Fibroblast of skin of left biceps (primary cell): ENCODE results near the gene MCM6.
A peak's percentile ranks its signal among the peaks of the same experiment; 100 is the strongest.

Source experiments
- DNase-seq, 2 experiments: peaks; one replicate each; pipeline ENCODE4 v3.0.0-alpha.2; 2013; ENCODE audit warnings: low read depth in 2 of 2

Gene MCM6

DNA sequence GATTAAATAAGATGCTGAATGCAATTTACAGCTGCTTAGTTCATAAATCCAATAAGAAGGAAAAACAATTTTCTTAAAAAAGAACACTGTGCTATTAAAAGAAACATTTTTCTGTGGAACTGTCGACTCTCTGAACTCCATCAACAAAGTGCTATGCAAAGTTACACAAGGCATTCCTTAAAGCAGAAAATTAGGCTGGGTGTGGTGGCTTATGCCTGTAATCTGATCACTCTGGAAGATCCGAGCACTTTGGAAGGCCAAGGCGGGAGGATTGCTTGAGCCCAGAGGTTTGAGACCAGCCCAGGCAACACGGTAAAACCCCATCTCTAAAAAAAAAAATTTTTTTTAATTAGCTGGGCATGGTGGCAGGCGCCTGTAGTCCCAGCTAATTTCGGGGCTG is 13.0 kb downstream of the MCM6 start:
- no peak for DNase-seq

DNA sequence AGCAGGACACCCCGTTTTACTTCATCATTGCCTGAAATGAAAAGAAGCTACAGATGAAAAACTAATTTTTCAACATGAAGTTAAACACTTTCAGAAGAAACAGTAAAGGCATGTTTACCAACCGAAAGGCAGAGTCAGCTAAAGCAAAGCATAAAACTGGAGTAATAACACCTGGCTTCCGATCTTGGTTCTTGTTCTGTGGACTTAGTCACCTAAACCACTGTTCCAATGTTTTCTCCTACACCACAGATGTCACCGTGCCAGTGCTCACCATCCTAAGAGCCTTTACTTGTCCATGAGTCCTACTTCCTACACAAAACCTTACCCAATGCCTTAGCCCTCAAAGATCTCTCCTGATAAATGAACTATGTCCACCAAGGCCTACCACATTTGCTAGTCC is 13.5 kb downstream of the MCM6 start:
- DNase-seq = no peak

DNA sequence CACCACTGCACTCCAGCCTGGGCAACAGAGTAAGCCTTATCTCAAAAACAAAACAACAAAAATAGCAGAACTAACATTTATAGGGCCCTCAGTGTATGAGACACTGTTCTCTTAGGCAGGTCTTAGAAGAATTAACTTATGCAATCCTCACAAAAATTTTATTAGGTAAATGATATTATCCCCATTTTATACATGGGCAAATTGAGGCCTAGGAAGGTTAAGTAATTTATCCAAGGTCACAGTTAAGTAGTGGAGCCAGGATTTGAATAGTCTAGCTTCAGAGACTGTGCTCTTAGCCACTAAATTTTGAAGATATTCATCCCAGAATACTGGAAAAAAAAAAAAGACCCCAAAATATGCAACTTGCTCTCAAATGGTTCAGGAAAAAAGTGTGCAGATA is 22.8 kb downstream of the MCM6 start:
- DNase-seq = no peak

DNA sequence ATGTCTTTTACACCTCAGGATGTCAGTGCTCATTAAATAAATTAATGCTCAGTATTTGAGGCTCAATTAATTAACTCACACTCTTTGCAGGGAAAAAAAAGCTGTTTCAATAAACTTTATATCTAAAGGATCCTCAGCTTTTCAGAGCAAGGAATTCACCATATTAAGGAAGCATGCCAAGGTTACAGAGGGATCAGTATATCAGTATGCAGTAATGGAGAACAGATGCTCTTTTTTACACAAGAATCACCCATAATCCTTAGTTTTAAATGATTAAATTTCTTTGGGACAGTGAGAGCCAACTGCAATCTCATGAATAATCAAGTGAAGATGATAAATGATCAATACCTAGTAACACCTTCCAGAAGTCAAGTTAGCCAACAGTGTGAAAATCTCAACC is 24.4 kb downstream of the MCM6 start:
- DNase-seq = peak in 1 of 2 experiments; percentile 19

DNA sequence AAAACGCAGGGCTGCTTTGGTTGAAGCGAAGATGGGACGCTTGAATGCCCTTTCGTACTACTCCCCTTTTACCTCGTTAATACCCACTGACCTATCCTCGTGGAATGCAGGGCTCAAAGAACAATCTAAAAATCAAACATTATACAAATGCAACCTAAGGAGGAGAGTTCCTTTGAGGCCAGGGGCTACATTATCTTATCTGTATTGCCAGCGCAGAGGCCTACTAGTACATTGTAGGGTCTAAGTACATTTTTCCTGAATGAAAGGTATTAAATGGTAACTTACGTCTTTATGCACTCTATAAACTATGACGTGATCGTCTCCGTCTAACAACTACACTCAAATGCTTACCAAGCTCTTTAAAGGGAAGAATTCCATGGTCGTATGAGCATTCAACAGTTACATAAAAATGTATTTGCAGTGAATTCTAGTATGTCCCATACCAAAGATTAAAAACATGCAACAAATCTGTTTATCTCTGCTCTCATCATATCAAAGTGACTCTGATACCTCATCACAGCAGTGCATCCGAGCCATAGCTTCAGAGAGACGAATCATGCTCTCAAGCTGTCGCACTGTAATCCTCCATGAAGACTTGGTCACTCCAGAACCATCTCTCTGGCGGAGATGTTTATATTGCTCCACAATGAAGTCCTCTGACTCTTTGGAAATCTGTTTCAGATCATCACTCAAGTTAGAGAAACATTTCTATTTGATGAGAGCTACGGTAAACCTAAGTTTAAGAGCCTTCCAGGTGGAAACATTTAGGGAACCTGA is 25.2 kb downstream of the MCM6 start:
- DNase-seq = no peak

DNA sequence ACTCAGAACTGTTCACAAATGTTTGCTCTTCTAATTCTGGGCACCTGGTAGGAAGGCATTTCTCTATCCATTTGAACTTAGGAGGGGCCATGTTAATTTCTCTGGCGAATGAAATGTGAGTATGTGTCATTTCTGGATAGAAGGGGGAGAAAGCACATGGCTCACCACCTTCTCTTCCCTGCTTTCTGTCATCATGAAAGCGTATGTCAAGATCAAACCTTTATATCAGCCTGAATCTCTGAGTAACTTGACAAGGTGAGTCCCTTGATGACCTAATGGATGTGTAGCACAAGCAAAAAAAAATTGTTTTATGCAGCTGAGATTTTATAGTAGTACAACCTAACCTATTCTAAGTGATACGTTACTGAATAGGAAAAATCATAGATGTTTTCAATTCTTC is 27.2 kb downstream of the MCM6 start:
- no peak for DNase-seq

DNA sequence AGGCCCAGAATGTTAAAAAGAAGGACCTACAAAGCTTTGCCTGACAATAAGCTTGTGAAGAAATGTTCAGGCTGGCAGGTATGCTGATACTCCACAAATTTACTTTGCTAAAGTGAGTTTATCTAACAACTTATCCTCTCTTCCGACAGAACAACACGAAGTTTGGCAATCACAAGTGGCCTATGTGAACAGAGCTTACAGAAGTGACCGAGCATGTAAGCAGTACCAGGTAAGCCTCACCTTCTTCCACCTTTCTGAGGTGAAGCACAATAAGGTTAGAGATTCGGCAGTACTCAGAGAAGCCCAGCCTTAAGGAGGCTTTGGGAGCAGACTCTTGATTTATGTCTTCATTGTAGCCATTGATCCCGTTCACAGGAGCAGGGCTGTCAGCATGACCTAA is 30.2 kb downstream of the MCM6 start:
- no peak for DNase-seq

DNA sequence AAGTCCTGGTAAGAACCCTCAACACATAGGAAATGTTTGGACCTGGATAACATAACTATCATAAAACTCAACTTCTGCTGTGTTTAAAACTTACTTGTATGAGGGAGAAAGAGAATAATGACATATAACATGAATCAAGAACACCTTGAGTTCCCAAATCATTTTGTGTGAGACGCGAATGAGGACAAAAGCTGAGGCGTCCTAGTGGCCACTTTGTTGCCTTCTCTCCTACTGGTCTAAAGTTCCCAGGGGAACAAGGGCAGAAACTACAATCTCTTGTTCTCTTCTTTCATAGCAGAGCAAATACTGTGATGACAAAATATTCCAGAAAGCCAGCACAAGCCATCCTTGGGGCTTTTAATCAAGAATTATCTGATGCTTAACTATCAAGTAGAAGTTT is 31.0 kb downstream of the MCM6 start:
- DNase-seq = no peak

DNA sequence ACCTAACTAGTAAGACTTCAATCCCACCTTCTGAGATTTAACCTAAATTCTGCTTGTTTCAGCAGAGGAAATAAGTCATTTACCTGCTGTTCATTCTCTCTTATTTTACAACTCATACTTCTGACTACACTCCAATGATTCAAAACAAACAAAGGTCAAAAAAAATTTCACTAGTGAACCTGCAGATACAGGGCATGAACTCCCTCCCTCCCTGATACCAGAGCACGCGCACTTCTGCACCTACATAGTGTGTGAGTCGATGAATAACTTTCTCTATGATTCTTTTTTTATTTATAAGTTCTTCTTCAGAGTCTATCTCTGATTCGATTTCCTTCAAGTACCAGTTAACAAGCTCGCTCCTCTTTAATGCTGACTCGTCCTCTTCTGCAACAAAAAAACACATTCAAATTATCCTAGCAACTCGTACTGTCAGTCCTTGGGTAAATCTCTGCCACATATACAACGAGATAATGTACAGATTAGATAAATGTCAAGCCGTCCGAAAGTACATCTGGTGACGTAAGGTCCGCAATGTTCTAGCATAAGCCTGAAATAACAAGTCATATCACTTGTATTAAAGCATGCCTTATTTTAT is 31.8 kb downstream of the MCM6 start:
- DNase-seq = no peak

DNA sequence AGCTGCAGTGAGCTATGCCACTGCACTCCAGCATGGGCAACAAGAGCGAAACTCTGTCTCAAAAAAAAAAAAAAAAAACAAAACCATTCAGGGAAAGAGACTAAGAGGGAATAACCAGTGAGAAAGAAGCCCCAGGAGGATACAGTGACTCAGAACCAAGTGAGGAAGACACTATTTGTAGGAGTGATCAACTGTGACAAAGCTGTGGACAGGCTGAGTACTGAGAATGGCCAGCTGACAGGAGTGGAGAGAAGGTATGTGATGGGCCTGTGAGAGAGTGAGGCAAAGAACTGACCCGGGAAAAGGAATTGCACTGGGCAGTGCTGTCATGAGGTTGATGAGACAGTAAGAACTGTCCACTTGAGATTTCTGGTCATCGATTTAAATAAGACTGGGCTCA is 32.6 kb downstream of the MCM6 start:
- no peak for DNase-seq

DNA sequence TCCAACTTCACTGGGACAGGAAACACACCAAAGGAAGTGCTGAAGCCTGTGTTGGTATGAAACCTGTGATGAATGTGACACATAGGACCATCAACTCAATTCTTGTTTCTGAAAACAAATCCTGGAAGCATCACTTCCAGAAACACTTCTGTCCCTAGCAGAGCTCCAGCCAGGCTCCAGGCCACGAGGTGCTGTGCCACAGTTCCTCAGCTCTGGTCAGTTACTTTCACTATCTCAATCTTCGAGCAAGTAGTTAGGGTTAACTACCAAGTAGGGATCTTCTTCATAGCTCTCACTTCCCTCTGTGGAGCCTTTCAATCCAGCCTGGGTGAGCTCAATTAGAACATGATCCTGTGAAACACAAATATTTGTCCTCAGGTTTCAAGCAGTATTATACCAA is 35.6 kb downstream of the MCM6 start:
- no peak for DNase-seq

DNA sequence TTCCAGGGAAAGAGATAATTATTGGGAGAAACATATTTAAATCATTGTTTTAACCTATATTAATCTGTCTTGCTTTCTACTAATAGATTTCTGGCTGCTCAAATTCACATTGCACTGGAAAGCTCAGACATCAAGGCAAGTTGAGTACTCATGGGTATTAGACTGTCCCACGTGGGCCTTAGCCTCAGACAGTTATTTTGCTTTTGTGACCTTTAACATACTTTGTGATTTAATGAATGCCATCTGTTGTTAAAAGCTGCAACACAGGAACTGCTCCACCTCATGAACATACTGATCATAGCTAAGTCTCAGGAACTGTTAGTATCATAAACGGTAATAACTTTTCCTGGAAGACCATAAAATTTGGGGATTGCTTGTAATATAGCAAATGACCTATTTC is 36.5 kb downstream of the MCM6 start:
- peak; percentile 81 to 83 for DNase-seq

DNA sequence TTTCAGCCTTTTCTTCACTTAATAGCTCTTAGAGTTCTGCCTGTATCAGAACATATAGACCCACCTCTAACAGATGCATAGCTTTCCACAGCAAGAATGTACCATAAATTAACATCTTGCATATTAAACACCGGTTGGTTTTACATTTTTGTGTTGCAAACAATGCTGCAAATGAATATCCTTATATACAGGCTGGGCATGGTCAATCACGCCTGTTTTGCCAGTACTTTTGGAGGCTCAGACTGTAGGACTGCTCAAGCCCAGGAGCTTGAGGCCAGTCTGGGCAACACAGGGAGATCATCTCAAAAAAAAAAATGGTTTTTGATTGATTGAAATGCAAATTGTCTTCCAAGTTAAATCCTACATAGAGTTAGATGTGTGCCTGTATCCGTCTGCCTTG is 37.7 kb downstream of the MCM6 start:
- no peak for DNase-seq

DNA sequence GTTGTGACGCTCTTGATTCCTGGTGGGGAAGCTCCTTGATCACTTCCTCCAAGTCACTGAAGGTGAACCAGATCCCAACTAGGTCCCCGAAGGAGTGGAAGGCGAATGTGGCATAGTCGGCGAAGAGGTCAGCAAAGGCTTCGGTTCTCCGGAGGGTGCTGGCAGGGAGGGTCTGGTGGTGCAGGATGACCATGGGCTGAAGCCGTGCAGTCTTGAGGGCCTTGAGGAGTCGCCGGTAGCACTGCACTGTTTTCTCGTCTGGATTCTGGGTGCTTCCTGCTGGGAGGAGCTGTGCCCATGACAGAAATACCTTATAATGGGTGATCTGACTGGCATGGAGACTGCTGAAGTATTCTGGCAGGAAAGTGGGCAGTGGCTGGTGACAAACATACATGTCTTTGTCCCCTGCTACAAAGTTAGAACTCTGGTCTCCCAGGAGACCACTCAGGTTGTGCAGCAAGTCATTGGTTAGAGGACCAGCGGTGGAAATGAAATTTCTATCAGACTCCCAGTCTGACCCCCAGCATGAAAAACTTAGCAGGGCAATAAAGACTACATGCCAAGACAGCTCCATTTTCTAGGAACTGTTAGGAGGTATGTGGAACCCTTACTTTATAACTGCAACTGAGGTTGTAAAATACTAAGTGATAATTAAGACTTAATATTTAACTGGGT is 39.5 kb downstream of the MCM6 start, which contains the start of gene LCT:
Gene LCT, minus strand, starts transcription at position 589 of the 675 bp plus-strand sequence. Its CDS starts 15 bp downstream, at position 574.
- DNase-seq = no peak

DNA sequence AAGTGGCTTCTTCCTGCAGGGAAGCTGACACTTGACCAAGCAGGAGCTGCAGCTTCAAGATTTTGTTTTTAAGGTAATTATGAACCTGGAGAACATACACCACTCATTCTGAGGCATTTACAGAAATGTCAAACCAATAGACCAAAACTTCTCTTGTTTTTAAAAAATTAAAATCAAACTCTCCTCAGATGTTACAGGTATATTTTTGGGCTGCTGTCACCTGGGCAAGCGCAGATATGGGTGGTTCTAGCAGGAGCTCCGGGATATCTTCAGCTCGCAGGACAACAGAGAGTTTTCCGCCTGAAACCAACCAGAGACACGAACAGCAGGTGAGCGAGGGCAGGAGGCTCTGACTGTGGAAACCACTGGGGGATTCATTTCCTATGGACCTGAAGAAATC is 43.4 kb downstream of the MCM6 start:
- DNase-seq = no peak

DNA sequence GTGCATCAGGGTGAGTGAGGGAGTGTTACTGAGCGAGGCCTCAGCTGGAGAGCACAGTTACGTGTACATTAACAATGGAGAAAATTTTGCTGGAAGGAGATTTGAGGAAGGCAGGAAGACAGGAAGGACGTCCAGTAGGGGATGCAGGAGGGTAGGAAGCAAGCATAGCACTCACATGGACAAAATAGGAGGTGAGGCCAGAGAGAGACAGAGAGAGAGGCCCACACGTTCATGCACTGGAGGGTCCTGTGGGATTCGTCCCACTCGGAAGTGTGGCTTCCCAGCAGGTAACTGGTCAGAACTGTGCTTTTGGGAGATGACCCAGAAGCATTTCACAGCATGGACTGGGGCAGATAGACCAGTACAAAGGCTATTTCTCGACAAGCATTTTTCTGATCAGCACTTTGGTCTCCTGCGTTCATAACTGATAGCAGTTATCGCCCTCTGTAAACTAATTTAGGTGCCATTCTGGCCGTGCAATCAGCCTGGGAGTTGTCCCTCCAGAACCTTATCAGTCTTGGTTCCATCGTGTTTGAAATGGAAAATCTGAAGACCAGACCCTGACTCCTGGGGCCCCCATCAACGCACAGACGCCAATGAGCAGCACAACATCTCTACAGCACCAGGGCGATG is 44.9 kb downstream of the MCM6 start:
- DNase-seq = no peak

DNA sequence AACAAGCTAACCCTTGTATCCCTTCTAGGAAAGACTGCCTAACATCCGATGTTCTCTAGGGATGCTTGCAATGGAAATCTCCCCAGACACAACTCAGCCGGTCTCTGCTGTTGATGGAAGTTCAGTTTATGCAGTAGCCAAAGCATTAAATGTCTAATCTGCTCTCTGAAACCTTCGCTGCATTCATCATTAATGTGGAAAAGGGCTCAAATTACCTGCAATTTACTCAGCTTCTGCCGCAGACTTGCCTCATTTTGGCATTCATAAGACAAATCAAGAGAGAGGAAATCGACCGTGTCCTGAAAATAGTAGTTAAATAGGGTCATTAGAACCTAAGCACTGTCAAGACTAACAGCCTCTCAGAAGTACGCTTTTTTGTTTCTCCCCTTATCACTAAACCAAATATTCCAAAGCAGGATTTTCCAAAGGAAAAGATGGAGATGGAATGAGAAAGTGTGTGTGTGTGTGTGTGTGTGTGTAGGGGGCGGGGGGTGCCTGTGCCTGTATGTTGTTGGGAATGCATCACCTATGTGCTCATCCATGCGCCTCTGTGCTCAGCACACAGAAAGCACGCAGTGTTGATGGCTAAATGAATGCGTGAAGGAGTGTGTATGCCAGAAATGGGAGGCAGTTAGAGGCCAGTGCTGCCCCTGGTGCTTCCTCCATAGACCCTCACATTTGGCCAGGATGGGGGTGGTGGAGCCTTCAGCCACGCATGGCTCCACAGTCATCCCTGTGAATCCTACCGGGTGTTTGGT is 46.7 kb downstream of the MCM6 start:
- no peak for DNase-seq

DNA sequence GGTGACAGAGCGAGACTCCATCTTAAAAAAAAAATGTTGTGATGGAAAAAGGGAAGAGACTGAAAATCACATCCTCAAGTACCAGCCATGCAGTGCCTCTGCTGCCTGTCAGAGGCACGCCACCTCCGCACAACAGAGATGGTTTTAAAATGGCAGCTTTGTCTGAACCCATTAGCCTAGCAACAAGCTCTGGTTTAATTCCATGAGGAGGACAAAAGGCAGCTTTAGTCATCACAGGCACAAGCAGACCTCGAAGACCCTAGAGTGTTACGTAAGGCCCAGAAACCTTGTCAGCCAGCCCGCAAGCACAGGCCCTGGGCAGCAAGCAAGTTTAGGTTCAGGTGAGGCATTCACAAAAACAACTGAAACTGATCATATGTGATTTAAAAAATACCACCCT is 49.7 kb downstream of the MCM6 start:
- no peak for DNase-seq

DNA sequence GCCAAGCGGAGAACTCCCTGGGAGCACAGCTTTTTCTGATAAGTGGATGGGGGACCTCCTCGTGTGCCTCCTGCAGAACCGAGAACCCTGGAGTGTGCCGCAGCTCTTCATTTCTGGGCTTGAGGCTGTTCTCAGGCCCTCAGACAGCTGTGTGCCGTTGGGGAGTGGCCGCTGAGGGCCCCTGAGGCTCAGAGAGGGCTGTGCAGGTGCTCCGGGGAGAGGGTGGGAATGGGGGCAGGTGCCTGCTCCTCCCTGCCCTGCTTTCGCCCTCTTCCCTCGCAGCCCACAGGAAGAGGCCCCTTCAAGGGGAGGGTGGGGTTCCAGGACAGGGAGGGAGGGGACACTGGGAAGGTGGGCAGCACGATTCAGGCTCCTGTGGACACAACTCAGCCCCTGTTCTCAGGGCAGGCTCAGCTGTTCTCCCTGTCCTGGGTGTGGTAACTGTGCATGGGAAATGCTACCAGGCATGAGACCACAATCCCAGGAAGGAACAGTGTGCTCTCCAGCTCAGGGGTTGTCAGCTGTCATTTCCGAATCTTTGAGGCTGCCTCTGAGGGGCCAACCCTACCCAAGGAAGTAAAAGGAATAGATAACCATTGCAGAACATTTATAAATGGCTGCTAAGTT is 50.6 kb downstream of the MCM6 start:
- no peak for DNase-seq

DNA sequence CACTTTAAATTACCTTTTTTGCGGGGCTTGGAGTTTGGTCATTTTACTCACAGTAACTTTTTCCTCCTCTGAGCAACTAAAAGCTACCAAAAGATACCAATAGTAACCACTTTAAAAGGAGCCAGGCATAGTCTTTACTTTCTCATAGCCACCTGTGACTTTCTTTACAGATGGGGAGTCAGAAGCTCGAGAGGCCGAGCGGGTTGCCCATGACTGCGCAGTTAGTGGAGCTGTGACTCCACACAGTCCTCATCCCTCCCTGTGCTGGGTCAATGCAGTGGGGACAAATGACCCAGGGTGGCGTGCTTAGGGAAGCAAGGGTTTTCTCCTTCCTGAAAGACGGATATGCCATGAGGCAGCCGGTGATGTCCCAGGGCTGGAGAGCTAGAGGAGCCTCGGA is 51.1 kb downstream of the MCM6 start:
- no peak for DNase-seq

DNA sequence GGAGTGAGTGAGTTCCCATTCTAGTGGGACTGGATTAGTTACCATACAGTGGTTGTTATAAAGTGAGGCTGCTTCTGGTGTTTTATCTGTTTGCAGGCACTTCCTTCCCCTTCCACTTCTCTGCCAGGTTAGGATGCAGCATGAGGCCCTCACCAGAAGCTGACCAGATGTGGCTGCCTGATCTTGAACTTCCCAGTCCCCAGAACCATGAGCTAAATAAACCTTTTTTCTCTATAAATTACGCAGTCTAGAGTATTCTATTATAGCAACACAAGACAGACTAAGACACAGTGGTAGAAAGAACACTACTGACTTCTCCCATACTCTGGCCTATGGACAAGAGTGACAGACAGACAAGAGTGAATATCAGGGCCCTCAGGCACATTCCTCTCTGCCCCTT is 53.4 kb downstream of the MCM6 start:
- DNase-seq = no peak
